Mucosa of descending colon (tissue), 3 donors: ENCODE measurements around the gene TCHP. TPM values are rescaled to one million over a fixed set of nuclear protein-coding genes. Genes with fewer than 3 reads are reported as not detected.

Source experiments
- ATAC-seq: fragments of 200-7000 bp; cut with Tn5 transposase; one replicate; pipeline ENCODE4 v1.9.1; 2020; ENCODE audit warnings: mild to moderate bottlenecking, moderate library complexity
- DNase-seq, 3 donors: peaks; one replicate each; pipeline ENCODE4 v3.0.0-alpha.2; 2020
- H3K36me3 ChIP-seq: fragments of 200-600 bp; one replicate; pipeline ENCODE4 v1.8.0; 2021; ENCODE audit warnings: low read depth, mild to moderate bottlenecking
- H3K4me1 ChIP-seq: fragments of 200-600 bp; one replicate; pipeline ENCODE4 v1.8.0; 2021; ENCODE audit warnings: low read depth, mild to moderate bottlenecking
- H3K4me3 ChIP-seq: fragments of 200-600 bp; one replicate; pipeline ENCODE4 v1.8.0; 2021; ENCODE audit warnings: mild to moderate bottlenecking
- H3K9me3 ChIP-seq: fragments of 200-600 bp; one replicate; pipeline ENCODE4 v1.8.0; 2021; ENCODE audit warnings: mild to moderate bottlenecking
- intact Hi-C, 2 donors: fragments of 100-400 bp; cut with DNase I in 1 of 2; cut with micrococcal nuclease in 1 of 2; formaldehyde crosslinking; loops; one replicate each; pipeline versions ENCODE4 v1.11.0 to v1.11.1; 2022; cut with DNase I, micrococcal nuclease
- total RNA-seq, 3 donors: library from RNA; stranded (reverse); fragmentation: NEBNext Ultra II Directional in 2 of 3; extraction: Animal tissue kit (Norgen Biotek cat#: 25700) in 2 of 3; gene quantifications; one replicate each; pipeline versions ENCODE4 v1.2.1 to v1.2.4, GENCODE V29; 2021 to 2023
- TF ChIP-seq, protein P1 (sequence below): fragments of 200-600 bp; IDR thresholded peaks from one replicate; pipeline ENCODE4 v1.8.0; 2022; ENCODE audit warnings: antibody characterized with exemption, mild to moderate bottlenecking
- donor health status: DM: no; HTN: no; CAD: no; lungs with moderate emphysema.
- donor health status: DM: no; HTN: no; CAD: no.
- donor health status: DM: no; HTN: yes; CAD: no.

TCHP gene
- total RNA-seq, 3 donors from 2014 or later: 24.7 to 27.8 (median 24.9) TPM

DNA sequence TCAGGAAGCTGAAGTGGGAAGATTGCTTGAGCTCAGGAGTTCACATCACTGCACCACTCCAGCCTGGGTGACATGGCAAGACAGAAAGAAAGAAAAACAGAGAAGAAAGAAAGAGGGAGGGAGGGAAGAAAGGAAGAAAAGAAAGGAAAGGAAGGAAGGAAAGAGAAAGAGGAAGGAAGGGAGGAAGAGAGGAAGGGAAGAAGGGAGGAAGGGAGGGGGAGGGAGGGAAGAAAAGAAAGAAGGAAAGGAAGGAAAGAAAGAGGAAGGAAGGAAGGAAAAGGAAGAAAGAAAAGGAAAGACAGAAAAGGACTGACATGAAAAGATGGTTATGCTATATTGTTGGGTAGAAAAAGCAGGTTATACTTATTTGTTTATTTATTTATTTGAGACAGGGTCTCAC lies 23.7 kb upstream of the TCHP start:
- intact Hi-C loops: no loop called here
- ATAC-seq: no peak
- no peak overlapping the region for H3K4me3 ChIP-seq

DNA sequence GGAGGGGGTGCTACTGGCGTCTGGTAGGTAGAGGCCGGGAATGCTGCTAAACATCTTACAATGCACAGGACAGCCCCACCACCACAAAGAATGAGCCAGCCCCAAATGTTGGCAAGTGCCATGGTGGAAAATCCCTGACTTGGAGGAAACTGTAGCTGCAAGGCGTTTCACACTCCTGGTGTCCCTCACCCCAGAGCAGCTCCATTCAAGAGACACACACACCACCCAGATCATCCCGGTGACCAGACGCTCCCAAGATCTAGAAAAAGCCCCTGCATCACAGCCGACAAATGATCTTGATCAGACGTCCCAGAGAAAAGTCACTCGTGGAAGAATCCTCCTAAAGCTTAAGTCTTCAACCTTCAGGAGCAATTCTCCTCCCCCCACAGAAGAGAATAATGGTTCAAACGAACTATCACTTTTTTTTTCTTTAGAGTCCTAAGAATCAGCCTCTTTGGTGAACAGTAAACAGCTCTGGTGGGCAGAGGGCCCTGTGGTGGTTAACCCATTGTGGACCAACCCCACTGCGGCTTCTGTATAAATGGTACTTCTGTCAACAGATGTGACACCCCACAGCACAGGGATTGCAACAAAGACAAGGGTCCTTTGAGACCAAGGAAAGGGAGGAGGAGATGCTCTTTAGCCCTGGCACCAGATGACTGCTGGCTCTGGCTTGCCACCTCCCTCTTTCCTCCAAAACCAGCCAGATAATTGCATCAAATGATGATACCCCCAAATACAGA lies 22.4 kb upstream of the TCHP start:
- TF ChIP-seq, protein P1, sequence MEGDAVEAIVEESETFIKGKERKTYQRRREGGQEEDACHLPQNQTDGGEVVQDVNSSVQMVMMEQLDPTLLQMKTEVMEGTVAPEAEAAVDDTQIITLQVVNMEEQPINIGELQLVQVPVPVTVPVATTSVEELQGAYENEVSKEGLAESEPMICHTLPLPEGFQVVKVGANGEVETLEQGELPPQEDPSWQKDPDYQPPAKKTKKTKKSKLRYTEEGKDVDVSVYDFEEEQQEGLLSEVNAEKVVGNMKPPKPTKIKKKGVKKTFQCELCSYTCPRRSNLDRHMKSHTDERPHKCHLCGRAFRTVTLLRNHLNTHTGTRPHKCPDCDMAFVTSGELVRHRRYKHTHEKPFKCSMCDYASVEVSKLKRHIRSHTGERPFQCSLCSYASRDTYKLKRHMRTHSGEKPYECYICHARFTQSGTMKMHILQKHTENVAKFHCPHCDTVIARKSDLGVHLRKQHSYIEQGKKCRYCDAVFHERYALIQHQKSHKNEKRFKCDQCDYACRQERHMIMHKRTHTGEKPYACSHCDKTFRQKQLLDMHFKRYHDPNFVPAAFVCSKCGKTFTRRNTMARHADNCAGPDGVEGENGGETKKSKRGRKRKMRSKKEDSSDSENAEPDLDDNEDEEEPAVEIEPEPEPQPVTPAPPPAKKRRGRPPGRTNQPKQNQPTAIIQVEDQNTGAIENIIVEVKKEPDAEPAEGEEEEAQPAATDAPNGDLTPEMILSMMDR: no peak
- H3K4me3 ChIP-seq: no peak overlapping the region
- ATAC-seq (no peak), DNase-seq (no peak)
- intact Hi-C loops: no loop called here
- no peaks in the 10 kb centered on the region for H3K9me3 ChIP-seq
- H3K36me3 ChIP-seq: no peaks in the 10 kb centered on the region
- peaks cover 30% of the 10 kb centered on the region for H3K4me1 ChIP-seq

More for the DNA sequence above, 23.7 kb upstream of the TCHP start:
- H3K4me1 ChIP-seq: peaks cover 42% of the 10 kb centered on the region
- TF ChIP-seq, protein P1: no peak
- DNase-seq: no peak
- no peaks in the 10 kb centered on the region for H3K36me3 ChIP-seq
- no peaks in the 10 kb centered on the region for H3K9me3 ChIP-seq

- Histone ChIP-seq H3K9me3 (no peaks in the 10 kb centered on the region), H3K4me1 (peaks cover 26% of the 10 kb centered on the region), H3K4me3 (no peak overlapping the region), H3K36me3 (no peaks in the 10 kb centered on the region)
- intact Hi-C loops: no loop called here
- TF ChIP-seq, protein P1: no peak
- DNase-seq: no peak
- ATAC-seq: no peak
These were observed 21.8 kb upstream of the TCHP start for GRCh38 chr12:109878247-109878625.

DNA sequence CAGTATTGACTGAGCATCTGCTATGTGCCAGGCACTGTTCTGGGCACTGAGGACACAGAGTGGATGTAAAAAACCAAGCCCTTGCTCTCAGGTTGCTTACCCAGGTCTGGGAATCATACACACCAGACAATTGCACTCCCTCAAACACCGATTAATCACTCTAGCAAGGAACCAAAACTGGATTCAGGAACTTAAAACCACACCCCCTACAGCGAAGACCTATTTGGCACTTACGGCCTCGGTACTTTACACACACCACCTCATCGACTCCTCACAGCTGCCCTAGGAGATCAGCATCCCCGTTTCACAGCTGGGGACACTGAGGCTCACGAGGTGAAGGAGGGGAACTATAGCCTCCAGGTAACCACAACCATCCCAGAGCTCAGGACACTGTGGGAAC lies 21.3 kb upstream of the TCHP start:
- TF ChIP-seq, protein P1: no peak
- DNase-seq (no peak), ATAC-seq (peak; percentile 3)
- intact Hi-C loops: no loop called here
- H3K4me1 ChIP-seq: peaks cover 23% of the 10 kb centered on the region
- H3K9me3 ChIP-seq: no peaks in the 10 kb centered on the region
- H3K36me3 ChIP-seq: no peaks in the 10 kb centered on the region
- no peak overlapping the region for H3K4me3 ChIP-seq

- H3K4me3 ChIP-seq: peak overlapping the region; percentile 60
- DNase-seq: no peak
- H3K9me3 ChIP-seq: no peaks in the 10 kb centered on the region
- H3K4me1 ChIP-seq: peaks cover 23% of the 10 kb centered on the region
- no peaks in the 10 kb centered on the region for H3K36me3 ChIP-seq
- intact Hi-C loops: loop anchor here in 1 of 2 donors (10.0 kb wide), 1 partner anchor 75 kb away; no protein-coding TSS in a partner anchor
- no peak for ATAC-seq
- TF ChIP-seq, protein P1: no peak
These were observed 20.6 kb upstream of the TCHP start for GRCh38 chr12:109879351-109880042.
